Adrenal gland (tissue), 5 donors: ENCODE data around the gene GLYR1.

ENCODE experiments used
- CTCF ChIP-seq, 6 experiments: fragments of 450-650 bp in 4 of 6; fragments of 200-600 bp in 2 of 6; sonication (generic) in 1 of 6; IDR thresholded peaks; 1 replicate in 5 of 6; 2 replicates in 1 of 6; pipeline versions ENCODE4 v1.5.1 to v1.8.0; 2016 to 2021; ENCODE audit warnings: antibody characterized with exemption in 6 of 6, mild to moderate bottlenecking in 2 of 6, moderate library complexity in 1 of 6
- POLR2A ChIP-seq, 2 donors: fragments of 450-650 bp; IDR thresholded peaks; one replicate each; pipeline ENCODE4 v1.6.1; 2017; ENCODE audit warnings: antibody characterized with exemption in 2 of 2, mild to moderate bottlenecking in 2 of 2, moderate library complexity in 1 of 2
- donor health status: DM: no; HTN: no; CAD: no.

- TF ChIP-seq CTCF (IDR thresholded peaks at IDR 0.05) (no peak), POLR2A (IDR thresholded peaks at IDR 0.05) (no peak)
Observed at GRCh38 chr16:4790261-4790660, 56.8 kb downstream of the GLYR1 start.
